NCI-H2171 treated with DMSO at 0.1 percent for 48 hours (cell line): ENCODE data around the gene NRXN3.
"Not testable (repeated sequence)": the region's sequence is repeated elsewhere in the genome, so short reads cannot be mapped to it uniquely, and the experiment has no call there.

ENCODE experiments used
- DNase-seq: peaks from one replicate; lab custom pipeline; 2025; lab: John Stamatoyannopoulos, UW

The NRXN3 gene

DNA sequence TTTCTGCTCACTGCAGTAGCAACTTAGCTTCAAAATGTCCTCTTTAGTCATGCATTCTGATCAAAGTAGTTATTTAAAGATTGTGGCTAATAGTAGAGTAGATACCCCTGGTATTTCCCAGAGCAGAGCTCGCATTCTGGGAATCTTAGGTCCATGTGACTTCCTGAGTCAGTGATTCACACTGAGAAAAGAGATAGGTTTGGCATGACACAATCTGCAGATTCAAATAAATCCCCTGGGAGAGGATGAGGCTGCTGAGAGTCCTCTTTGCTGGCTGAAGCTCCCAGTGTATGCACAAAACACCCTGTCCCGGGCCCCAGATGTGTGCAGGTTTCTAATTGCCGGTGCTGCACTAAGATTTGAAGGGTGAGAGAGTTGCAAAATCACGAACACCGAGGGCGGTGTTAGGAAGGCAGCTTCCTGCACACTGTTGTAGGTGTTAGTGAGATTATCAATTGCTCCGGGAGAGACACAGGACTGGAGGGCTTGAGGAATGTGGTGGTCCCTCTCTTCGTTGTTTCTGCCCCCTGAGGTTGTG lies 233.2 kb downstream of the NRXN3 start:
- no peak for DNase-seq

- DNase-seq: peak; percentile 86
Measured at GRCh38 chr14:78405079-78405856, 235.1 kb downstream of the NRXN3 start.

DNA sequence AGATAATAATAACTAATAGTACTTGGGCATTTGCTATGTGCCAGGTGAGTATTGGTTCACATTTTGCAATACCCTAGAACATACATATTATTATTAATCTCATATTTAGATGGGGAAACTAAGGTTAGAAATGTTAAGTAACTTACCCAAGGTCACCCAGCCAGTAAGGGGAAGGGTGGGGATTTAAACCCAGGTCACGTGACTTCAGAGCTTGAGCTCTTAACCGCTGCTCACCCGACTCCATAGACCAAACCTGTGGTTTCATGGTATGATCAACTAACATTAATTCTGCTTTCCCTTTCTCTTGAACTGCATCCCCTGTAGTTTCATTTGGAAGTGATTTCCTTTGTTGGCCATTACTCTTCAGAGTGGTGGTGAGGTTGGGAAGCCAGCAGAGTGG lies 242.3 kb downstream of the NRXN3 start:
- DNase-seq: no peak

GRCh38 chr14:78414172-78414571 lies 244.0 kb downstream of the NRXN3 start:
- DNase-seq: no peak

DNA sequence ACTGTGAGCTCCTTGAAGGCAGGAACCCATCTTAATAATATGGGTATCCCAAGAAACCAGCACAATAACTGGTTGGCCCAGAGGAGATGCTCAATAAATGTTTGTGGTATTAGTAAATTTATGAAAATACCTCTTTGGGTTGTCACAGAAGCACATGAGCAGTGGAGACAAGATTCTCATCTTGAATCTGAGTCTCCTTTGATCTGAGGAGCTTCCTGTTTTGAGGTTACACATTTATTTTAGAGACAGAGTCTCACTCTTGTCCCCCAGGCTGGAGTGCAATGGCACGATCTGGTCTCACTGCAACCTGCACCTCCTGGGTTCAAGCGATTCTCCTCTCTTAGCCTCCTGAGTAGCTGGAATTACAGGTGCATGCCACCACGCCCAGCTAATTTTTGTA lies 247.4 kb downstream of the NRXN3 start:
- no peak for DNase-seq

DNA sequence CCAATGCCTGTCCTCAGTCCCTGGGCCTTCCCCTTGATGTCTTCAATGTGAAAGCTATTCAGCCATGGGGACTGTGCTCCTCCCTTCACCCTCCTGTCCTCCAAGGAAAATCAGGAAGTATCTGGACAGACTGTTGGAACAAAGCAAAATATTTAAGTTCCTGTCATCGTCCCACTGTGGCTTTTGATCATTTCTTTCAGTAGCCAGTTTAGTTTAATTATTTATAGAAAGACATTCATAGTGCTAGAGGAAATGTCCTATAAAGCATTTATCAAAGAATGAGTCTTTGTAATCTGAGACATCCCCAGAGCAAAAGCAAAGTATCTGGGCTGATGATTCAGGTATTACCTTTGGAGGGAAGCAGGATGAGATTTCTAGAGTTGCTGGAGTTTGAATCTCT lies 254.1 kb downstream of the NRXN3 start:
- DNase-seq: no peak

- peak; percentile 33 for DNase-seq
Measured at GRCh38 chr14:78425330-78425729, 255.2 kb downstream of the NRXN3 start.

- no peak for DNase-seq
Measured at GRCh38 chr14:78425782-78426181, 255.6 kb downstream of the NRXN3 start.

- peak; percentile 43 for DNase-seq
Measured at GRCh38 chr14:78432046-78432445, 261.9 kb downstream of the NRXN3 start.

DNA sequence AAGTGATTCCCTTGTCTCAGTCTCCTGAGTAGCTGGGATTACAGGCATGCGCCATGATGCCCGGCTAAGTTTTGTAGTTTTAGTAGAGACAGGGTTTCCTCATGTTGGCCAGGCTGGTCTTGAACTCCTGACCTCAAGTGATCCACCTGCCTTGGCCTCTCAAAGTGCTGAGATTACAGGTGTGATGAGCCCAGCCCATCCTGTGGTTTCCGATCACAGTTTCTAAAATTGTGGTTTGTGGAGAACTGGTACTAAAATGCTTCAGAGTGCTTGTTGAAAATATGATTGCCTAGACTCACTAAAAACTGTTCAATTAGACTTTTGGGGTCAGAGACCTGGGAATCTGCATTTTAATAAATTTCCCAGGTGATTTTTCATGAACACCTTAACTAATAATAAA lies 267.3 kb downstream of the NRXN3 start:
- not testable (repeated sequence) for DNase-seq

DNA sequence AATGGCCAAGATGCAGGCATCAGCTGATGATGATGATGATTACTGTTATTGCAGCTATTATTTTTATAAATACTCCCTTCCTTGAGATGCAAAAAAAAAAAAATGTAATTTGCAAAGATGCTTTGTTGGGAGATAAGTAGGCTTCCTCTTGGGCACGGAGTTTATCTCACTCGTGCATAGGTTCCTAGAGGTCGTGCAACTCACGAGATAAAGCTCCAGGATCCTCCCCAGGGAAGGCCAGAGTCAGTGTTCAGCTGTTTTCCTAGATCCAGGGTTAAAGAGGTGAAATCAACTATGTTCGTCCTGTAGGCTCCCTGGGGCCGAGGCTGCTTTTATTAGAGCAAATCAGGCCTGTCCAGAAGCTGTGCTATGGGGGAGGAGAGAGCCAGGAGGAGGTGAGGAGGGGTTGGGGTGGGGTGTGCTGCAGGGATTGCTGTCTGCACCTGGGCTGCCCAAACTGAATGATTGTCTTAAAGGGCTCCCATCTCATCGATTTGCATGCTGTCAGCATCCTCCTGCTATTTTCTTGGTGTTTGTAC lies 270.3 kb downstream of the NRXN3 start:
- DNase-seq: no peak

DNA sequence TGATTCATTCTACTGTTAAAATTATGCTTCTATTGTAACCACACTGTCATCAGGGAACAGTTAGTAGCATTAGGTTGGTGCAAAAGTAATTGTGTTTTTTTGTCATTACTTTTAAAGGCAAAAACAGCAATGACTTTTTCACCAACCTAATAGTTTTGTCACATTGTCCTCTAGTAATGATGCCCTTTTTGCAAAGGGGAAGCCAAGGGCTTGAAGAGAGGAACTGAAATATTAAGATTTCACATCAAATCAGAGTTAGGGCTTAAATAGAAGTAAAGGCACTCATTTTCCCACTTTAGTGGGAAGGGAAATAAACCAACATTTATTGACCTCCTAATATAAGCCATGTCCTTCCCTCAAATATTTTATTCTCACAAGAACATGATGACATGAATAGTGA lies 273.7 kb downstream of the NRXN3 start:
- no peak for DNase-seq

DNA sequence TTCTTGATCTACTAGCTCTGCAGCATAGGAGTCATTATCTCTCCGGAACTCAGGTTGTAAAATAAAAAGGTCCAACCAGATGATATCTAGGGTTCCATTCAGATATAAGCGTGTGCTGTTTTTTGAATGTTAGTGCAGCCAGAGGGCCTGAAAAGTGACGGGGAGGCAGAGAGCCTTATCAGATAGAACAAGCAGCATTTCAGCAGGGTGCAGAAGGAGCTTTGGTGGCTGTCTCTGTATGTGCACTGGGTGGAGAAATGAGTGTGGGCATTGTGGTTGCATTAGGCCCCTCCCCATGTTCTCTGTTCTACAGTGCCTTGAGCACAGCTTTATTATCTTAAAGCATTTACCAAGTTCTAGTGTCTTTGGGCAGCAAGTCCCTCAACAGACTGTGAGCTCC lies 275.1 kb downstream of the NRXN3 start:
- DNase-seq: no peak

- DNase-seq: no peak
Measured at GRCh38 chr14:78446807-78447206, 276.6 kb downstream of the NRXN3 start.

DNA sequence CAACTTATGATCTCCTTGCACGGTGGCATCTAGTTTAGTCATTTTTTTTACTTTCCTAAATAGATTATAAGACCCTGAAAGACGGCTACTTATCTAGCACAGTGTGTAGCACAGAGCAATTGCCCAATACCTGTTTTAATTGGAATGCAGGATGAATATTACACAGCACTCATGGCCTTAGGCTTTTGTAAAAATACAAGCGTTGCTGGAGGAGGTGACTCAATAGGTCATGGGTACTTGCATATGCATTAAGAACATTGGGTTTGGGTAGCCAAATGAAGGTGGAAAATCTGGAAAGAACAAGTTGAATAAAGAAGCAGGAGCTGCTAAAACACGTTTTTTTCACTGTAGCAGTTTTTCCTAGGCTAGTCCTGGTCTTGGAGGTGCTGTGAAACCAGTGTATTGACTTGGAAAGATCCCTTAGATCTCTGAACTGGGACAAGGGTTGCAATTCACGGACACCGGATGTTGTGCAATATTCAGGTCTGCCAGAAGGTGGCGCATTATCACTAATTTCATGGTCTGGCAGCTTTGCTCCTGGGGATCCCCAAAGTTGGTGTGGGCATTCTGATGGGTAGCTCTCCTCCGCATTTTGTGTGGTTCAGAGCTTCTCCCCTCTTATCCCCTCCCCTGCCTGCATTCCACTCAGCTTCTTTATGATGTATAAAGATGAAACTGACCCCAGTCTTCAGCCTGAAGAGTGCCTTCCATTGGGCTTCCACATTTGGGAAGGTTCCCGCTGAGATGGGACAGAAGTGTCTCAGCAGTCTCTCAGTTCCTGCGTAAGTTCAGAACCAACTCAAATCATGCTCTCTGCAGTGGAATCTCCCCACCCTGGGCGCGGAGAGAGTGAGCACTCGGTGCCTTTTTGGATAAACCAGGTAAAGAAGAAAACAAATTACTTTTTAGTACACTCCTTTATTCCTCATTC lies 278.3 kb downstream of the NRXN3 start:
- peak; percentile 48 for DNase-seq

DNA sequence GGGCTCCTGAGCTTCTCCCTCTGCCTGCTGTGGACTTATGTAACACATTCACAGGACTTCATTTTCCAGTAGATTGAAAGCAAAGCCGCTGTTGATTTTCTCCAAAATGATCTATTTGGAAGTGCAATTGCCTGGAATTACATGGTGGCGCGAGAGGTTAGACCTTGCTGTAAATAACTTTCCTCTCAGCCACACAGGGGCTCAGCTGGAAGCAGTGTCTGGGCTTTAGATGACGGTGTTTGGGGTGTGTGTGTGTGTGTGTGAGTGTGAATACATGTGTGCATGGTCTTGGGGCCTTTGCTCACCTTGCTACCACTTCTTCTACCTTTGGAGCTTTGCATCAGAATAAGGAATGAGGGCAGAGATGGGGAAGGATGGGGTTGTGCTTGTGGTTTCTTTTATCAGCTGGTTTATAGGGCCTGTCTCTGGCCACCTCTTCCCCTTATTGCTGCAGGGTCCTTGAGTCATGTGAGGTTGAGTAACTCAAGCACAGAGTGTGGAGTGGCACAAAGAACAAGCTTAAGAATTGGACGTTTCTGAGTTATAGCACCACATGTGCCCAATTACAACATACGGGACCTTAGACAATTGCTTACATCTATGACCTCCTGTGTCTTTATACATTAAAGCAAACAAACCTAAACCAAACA lies 280.6 kb downstream of the NRXN3 start:
- no peak for DNase-seq

DNA sequence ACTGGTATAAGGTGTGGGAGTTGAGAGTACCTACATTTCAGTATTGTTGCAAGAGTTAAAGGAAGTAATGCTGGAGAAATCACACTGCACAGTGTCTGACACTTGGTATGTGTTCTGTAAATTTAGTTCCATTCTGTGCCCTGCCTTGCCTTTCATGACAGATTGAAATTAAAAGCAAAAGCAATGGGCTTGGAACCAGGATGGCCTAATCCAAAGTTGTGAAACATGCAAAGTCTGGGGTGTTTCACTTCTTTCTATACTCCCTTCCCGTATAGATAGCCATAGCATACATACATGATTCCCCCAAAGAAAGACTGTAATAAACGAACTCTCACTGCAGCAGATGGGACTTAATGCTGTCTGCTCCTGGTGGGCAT lies 281.1 kb downstream of the NRXN3 start:
- DNase-seq: no peak

GRCh38 chr14:78455896-78456435 lies 285.8 kb downstream of the NRXN3 start:
- DNase-seq: no peak

DNA sequence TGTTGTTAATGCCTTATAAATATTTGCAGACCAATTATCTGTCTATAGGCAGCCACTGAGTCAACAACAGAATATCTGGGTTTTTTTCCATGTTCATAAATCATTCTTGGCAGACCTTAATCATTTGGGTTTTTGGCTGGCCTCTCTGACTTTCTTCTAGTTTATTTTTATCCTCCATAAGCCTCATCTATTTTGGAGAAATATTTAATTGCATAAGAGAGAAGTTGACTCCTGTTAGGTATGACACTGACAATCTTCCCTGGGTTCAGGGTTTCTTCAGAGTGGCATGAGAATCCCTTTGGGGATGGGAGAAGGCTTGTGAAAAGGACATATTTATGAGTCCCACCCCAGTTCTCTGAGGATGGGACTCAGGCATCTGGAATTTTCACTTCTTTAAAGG lies 299.8 kb downstream of the NRXN3 start:
- DNase-seq: no peak

DNA sequence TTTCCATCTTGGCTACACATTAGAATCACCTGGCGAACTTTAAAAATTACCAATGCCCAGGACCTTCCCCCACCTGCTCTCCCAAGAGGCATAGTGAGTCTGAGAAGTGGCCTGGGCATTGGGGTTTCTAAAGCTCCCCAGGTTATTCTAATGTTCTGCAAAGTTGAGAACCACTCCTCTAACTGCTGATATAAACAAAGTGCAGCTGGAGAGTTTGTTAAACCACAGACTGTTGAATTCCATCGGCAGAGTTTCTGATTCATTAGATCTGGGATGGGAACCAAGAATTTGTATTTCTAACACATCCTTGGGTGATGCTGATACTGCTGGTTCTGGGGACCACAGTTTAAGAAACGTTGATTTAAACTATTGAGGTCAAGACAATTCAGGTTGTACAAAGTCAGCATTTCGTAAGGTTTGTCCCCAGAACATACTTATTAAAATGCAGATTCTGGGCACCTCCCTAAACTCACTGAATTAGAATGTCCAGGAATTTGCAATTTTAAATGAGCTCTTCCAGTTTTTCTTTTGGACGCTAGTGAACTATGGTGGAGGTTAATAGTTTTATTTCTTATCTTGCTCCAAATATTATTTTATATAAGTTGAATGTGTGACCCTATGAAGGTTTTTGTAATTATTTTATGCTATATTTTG lies 309.1 kb downstream of the NRXN3 start:
- DNase-seq: no peak

DNA sequence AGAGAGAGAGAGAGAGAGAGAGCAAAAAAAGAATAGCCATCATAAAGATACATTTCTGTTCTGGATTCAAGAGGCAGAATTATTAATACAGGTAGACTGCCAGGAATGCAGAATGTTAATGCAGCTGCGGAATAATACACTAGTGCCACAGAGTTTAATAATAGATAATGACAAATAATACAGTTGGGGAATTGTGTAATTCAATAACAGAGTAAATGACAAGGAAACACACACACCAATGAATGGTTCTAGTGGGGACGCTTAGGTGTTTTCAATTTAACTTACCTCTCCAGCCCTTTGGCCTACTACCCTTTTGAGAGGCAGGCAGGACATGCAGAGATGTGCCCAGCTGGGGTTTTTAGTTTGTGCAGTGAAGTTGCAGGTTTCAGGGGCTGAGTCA lies 313.9 kb downstream of the NRXN3 start:
- DNase-seq: no peak
